Body of pancreas (tissue), 4 donors: ENCODE measurements around the gene CEP128. TPM values are rescaled to one million over a fixed set of nuclear protein-coding genes. Genes with fewer than 3 reads are reported as not detected.

ENCODE experiments used
- ATAC-seq: fragments of 150-250 bp; one replicate; pipeline ENCODE4 v1.9.1; 2016
- DNase-seq, 4 donors: peaks; one replicate each; pipeline ENCODE4 v3.0.0-alpha.2; 2019
- H3K27ac ChIP-seq, 4 donors: fragments of 200-600 bp; sonication (generic); 1 replicate in 3 of 4; 2 replicates in 1 of 4; pipeline versions ENCODE4 v1.5.1 to v1.6.1; 2016 to 2019; ENCODE audit warnings: mild to moderate bottlenecking in 1 of 4, mixed read lengths in 1 of 4, moderate library complexity in 1 of 4
- H3K27me3 ChIP-seq, 2 donors: fragments of 200-600 bp; sonication (generic); one replicate each; pipeline ENCODE4 v1.6.0; 2016; ENCODE audit warnings: mild to moderate bottlenecking in 1 of 2
- H3K36me3 ChIP-seq, 2 donors: fragments of 200-600 bp; sonication (generic); replicated peaks in 1 of 2; 2 replicates each; pipeline ENCODE4 v1.5.1; 2016; ENCODE audit warnings: low read depth in 2 of 2; ENCODE audit not compliant: insufficient read depth in 1 of 2
- H3K4me1 ChIP-seq: fragments of 200-600 bp; sonication (generic); one replicate; pipeline ENCODE4 v1.6.0; 2016
- H3K4me3 ChIP-seq, 2 donors: fragments of 200-600 bp; sonication (generic); 1 replicate in 1 of 2; 2 replicates in 1 of 2; pipeline ENCODE4 v1.5.1; 2016 to 2019
- H3K9me3 ChIP-seq, 3 donors: fragments of 200-600 bp; sonication (generic); 1 replicate in 2 of 3; 2 replicates in 1 of 3; pipeline ENCODE4 v1.5.1; 2016
- POLR2A ChIP-seq, 3 donors: fragments of 450-650 bp; IDR thresholded peaks; one replicate each; pipeline ENCODE4 v1.6.1; 2016; ENCODE audit warnings: antibody characterized with exemption in 3 of 3, mild to moderate bottlenecking in 2 of 3
- WGBS, 2 donors: methylation state at CpG; one replicate each; pipeline ENCODE4 v1.1.5; 2017; 5-methylcytosine and 5-hydroxymethylcytosine counted together
- intact Hi-C: fragments of 100-400 bp; cut with DNase I; formaldehyde crosslinking; loops from one replicate; pipeline ENCODE4 v1.15.1; 2023
- small RNA-seq: library from RNA; depleted of rRNA; stranded (forward); fragments of <200 nt; gene quantifications from one replicate; pipeline ENCODE3, GENCODE V24; 2016
- total RNA-seq, 2 donors: library from RNA; depleted of rRNA; stranded (reverse); fragments of >200 nt; gene quantifications; one replicate each; pipeline ENCODE4 v1.1.0, GENCODE V29; 2016
- TF ChIP-seq, protein P1 (sequence below), 7 experiments: fragments of 450-650 bp in 4 of 7; fragments of 200-600 bp in 3 of 7; sonication (generic) in 3 of 7; IDR thresholded peaks; one replicate each; pipeline ENCODE4 v1.5.1; 2016 to 2019; ENCODE audit warnings: antibody characterized with exemption in 7 of 7

Gene CEP128
- total RNA-seq, 2 donors from 2014 or later, result 7.8 to 14.5 TPM

DNA sequence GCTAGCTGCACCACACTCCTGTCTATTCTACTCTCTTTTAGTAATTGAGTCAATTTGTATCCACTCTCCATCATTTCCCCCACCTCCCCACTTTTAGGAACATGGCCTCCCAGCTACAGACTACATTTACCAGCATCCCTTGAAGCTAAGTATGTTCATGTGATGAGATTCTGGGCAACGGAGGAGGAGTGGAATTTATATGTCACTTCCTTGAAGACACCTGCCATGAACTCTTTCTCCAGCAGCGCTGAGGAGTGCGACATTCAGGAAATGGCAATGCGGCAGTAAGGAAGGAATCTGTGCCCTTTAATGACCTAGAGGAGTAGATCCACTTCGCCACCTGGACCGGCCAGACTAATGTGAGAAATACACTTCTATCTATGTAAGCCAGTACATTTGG lies 486.5 kb downstream of the CEP128 start:
- intact Hi-C loops, result no loop called here
- DNase-seq (no peak), ATAC-seq (no peak)
- no peaks in the 10 kb centered on the region for H3K27me3 ChIP-seq
- TF ChIP-seq POLR2A (IDR thresholded peaks at IDR 0.05), result no peak
- TF ChIP-seq, protein P1, sequence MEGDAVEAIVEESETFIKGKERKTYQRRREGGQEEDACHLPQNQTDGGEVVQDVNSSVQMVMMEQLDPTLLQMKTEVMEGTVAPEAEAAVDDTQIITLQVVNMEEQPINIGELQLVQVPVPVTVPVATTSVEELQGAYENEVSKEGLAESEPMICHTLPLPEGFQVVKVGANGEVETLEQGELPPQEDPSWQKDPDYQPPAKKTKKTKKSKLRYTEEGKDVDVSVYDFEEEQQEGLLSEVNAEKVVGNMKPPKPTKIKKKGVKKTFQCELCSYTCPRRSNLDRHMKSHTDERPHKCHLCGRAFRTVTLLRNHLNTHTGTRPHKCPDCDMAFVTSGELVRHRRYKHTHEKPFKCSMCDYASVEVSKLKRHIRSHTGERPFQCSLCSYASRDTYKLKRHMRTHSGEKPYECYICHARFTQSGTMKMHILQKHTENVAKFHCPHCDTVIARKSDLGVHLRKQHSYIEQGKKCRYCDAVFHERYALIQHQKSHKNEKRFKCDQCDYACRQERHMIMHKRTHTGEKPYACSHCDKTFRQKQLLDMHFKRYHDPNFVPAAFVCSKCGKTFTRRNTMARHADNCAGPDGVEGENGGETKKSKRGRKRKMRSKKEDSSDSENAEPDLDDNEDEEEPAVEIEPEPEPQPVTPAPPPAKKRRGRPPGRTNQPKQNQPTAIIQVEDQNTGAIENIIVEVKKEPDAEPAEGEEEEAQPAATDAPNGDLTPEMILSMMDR (IDR thresholded peaks at IDR 0.05), result no peak
- no peaks in the 10 kb centered on the region for H3K36me3 ChIP-seq
- no peak overlapping the region for H3K27ac ChIP-seq
- H3K9me3 ChIP-seq, result peaks cover 0 to 18% (median 0%) of the 10 kb centered on the region in 3 donors
- H3K4me1 ChIP-seq, result no peaks in the 10 kb centered on the region
- 77 to 82% methylated on average over 6 of the region's 6 CpGs for WGBS, 2 donors
- no peak overlapping the region for H3K4me3 ChIP-seq

DNA sequence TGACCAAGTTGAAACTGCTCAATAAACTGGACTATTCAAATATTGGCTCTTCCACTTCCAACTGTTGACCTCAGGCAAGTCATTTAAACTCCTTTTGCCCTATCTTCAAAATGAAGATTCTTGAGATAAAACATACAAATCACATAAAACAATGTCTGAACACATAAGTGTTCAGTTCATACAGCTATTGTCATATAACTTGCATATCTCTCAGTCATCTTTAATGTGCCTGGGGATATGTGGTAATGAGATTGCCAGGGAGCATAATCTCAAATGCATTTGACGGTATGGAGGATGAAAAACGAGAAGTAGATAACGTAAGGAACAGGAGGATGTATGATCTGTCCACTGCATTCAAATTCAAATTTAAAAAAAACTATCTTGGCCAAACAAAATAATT lies 493.3 kb downstream of the CEP128 start:
- peaks cover 0 to 18% (median 0%) of the 10 kb centered on the region in 3 donors for H3K9me3 ChIP-seq
- no peak for ATAC-seq
- TF ChIP-seq POLR2A (IDR thresholded peaks at IDR 0.05), result no peak
- TF ChIP-seq, protein P1 (IDR thresholded peaks at IDR 0.05), result no peak
- DNase-seq, result no peak
- no peaks in the 10 kb centered on the region for H3K27me3 ChIP-seq
- H3K4me1 ChIP-seq, result no peaks in the 10 kb centered on the region
- WGBS, 2 donors, result 71 to 74% methylated on average over 3 of the region's 3 CpGs
- no peak overlapping the region for H3K4me3 ChIP-seq
- H3K36me3 ChIP-seq, result no peaks in the 10 kb centered on the region
- intact Hi-C loops, result no loop called here
- H3K27ac ChIP-seq, result no peak overlapping the region

DNA sequence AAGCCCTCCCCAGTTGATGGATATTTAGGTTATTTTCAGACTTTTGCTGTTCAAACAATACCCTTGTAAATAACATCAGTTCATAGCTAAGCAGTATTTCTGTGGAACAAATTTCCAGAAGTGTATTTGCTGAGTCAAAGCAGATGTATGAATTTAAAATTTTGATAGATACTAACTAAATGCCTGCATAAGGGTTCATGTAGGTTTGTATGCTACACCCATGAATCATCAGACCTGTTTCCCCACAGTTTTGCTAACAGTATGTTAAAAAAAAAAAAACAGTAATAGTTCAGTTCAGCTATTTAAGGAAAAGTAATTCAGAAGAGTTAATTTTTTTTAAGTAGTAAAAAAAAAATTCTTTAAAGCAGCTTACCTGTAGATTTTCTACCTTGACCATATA lies 494.1 kb downstream of the CEP128 start:
- ATAC-seq, result no peak
- intact Hi-C loops, result no loop called here

More for the DNA sequence above, 494.1 kb downstream of the CEP128 start:
- H3K4me3 ChIP-seq, result no peak overlapping the region
- peaks cover 0 to 18% (median 0%) of the 10 kb centered on the region in 3 donors for H3K9me3 ChIP-seq
- H3K4me1 ChIP-seq, result no peaks in the 10 kb centered on the region
- TF ChIP-seq POLR2A (IDR thresholded peaks at IDR 0.05), result no peak
- TF ChIP-seq, protein P1 (IDR thresholded peaks at IDR 0.05), result no peak
- H3K27me3 ChIP-seq, result no peaks in the 10 kb centered on the region
- H3K27ac ChIP-seq, result no peak overlapping the region
- no peak for DNase-seq
- no peaks in the 10 kb centered on the region for H3K36me3 ChIP-seq

Small RNAs within 50 kb of the gene (small RNA-seq; reads per million reads assigned to genes)
- not detected for gene AC022404.1

Other genes starting within 250 kb of the CEP128 start
- gene TSHR, start 13.9 kb upstream of the CEP128 start, total RNA-seq, result not detected